Colonic mucosa (tissue), 4 donors: Measurements from ENCODE around the gene TTC12. TPM values are rescaled to one million over a fixed set of nuclear protein-coding genes. Genes with fewer than 3 reads are reported as not detected.

Source experiments
- DNase-seq: peaks from one replicate; pipeline ENCODE4 v3.0.0-alpha.2; 2020
- H3K27ac ChIP-seq: fragments of 200-600 bp; one replicate; pipeline ENCODE4 v1.8.0; 2021
- H3K27me3 ChIP-seq: fragments of 200-600 bp; one replicate; pipeline ENCODE4 v1.8.0; 2021
- H3K36me3 ChIP-seq: fragments of 200-600 bp; one replicate; pipeline ENCODE4 v1.8.0; 2021
- H3K4me1 ChIP-seq: fragments of 200-600 bp; one replicate; pipeline ENCODE4 v1.8.0; 2021; ENCODE audit warnings: mild to moderate bottlenecking
- H3K4me3 ChIP-seq: fragments of 200-600 bp; one replicate; pipeline ENCODE4 v1.8.0; 2021
- H3K9ac ChIP-seq, 2 donors: one replicate each; pipeline ENCODE4 v1.7.0; 2013; ENCODE audit warnings: control low read depth in 2 of 2, low read depth in 2 of 2, low read length in 2 of 2
- H3K9me3 ChIP-seq: fragments of 200-600 bp; one replicate; pipeline ENCODE4 v1.8.0; 2021
- intact Hi-C: fragments of 100-400 bp; cut with DNase I; formaldehyde crosslinking; loops from one replicate; pipeline ENCODE4 v1.14.1; 2022
- total RNA-seq, 2 donors: library from RNA; stranded (reverse); fragmentation: NEBNext Ultra II Directional in 1 of 2; extraction: Animal tissue kit (Norgen Biotek cat#: 25700) in 1 of 2; gene quantifications; one replicate each; pipeline ENCODE4 v1.2.1, GENCODE V29; 2021
- TF ChIP-seq, protein P1 (sequence below): fragments of 200-600 bp; IDR thresholded peaks from one replicate; pipeline ENCODE4 v1.8.0; 2022; ENCODE audit warnings: antibody characterized with exemption, mild to moderate bottlenecking
- donor health status: healthy.
- donor health status: DM: no; HTN: no; CAD: no.
- donor health status: DM: no; HTN: no; CAD: no.

TTC12 gene
- total RNA-seq, 2 donors from 2014 or later, result 11.1 to 21.3 TPM

DNA sequence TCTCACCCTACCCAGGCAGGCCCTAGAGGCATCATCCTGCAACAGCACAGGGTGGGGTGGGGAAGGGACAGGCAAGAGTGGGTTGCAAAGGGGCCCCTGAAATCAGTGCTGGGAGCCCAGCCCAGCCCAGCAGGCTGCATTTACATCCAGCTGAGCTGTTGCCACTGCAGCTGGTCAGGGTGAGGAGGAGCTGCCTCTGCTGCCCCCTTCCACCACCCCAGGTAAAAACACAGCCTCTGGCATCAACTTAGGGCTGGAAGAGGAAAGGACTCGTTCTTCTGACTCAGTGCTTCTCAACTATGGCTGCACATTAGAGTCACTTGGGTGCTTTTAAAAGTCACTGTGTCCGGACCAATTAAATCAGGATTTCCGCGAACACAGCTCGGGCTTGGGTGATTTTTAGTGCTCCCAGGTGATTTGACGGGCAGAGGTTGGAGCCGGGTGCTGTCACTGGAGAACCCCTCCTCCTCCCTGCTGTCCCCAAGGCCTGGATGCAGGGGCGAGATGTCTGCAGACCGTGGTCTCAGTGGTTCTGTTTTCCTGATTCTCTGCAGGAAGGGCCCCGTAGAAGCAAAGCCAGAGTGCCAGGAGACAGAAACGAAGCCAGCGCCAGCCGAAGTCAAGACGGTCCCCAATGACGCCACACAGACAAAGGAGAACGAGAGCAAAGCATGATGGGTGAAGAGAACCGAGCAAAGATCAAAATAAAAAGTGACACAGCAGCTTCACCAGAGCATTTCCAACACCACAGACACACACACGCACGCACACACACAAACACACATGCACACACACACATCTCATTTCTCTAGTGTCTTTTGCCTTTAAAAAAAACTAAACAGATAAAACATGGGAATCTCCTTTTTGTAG is 39.4 kb upstream of the TTC12 start:
- DNase-seq, result no peak
- no peak overlapping the region for H3K4me3 ChIP-seq
- H3K27ac ChIP-seq, result no peak overlapping the region
- TF ChIP-seq, protein P1, sequence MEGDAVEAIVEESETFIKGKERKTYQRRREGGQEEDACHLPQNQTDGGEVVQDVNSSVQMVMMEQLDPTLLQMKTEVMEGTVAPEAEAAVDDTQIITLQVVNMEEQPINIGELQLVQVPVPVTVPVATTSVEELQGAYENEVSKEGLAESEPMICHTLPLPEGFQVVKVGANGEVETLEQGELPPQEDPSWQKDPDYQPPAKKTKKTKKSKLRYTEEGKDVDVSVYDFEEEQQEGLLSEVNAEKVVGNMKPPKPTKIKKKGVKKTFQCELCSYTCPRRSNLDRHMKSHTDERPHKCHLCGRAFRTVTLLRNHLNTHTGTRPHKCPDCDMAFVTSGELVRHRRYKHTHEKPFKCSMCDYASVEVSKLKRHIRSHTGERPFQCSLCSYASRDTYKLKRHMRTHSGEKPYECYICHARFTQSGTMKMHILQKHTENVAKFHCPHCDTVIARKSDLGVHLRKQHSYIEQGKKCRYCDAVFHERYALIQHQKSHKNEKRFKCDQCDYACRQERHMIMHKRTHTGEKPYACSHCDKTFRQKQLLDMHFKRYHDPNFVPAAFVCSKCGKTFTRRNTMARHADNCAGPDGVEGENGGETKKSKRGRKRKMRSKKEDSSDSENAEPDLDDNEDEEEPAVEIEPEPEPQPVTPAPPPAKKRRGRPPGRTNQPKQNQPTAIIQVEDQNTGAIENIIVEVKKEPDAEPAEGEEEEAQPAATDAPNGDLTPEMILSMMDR, result no peak
- H3K36me3 ChIP-seq, result no peaks in the 10 kb centered on the region
- H3K4me1 ChIP-seq, result no peaks in the 10 kb centered on the region
- intact Hi-C loops, result no loop called here
- H3K27me3 ChIP-seq, result no peaks in the 10 kb centered on the region
- H3K9ac ChIP-seq, result no peak overlapping the region
- no peaks in the 10 kb centered on the region for H3K9me3 ChIP-seq

DNA sequence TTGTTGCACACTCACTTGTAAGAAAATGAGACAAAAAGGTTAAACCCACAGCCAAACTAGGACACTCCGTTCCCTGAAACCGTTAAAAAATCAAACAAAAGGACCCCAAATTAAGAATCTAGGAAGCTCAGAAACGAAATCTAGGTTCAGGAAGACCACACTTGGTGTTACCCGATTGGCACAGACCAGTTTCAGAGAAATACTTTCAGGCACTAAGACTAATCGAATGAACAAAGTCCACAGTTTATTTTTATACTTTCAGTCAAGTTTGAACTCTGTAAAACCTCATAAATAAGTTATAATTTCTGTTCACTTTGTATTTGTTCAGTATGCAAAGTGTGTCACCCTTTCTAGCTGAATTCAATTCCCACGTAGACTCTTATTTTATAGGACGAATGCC is 38.8 kb upstream of the TTC12 start:
- intact Hi-C loops, result no loop called here
- TF ChIP-seq, protein P1, result no peak

DNA sequence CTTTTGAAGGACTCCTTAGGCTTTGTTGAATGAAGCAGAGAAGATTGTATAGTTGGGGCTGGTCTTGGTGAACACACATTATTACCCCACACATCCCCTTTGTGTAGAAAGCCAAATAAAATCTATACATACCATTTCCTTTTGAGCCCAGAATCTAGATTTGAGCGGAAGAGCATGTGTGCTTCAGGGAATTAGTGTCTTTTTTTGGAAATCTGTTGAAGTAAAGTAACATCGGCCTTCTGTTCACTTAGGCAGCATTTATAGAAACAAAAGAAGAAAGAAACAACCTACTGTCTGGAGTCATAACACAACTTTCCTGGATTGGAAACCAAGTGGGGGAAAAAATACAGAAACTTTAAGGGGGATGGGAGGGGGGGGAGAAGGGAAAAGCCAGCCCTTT is 37.9 kb upstream of the TTC12 start:
- Histone ChIP-seq H3K27ac (no peak overlapping the region), H3K4me1 (no peaks in the 10 kb centered on the region), H3K9ac (no peak overlapping the region), H3K9me3 (no peaks in the 10 kb centered on the region), H3K27me3 (no peaks in the 10 kb centered on the region), H3K4me3 (no peak overlapping the region), H3K36me3 (no peaks in the 10 kb centered on the region)
- TF ChIP-seq, protein P1, result no peak
- no peak for DNase-seq
- intact Hi-C loops, result no loop called here

More for the DNA sequence above, 38.8 kb upstream of the TTC12 start:
- Histone ChIP-seq H3K4me3 (no peak overlapping the region), H3K27me3 (no peaks in the 10 kb centered on the region), H3K9ac (no peak overlapping the region), H3K9me3 (no peaks in the 10 kb centered on the region), H3K4me1 (no peaks in the 10 kb centered on the region), H3K36me3 (no peaks in the 10 kb centered on the region), H3K27ac (no peak overlapping the region)
- DNase-seq, result no peak

DNA sequence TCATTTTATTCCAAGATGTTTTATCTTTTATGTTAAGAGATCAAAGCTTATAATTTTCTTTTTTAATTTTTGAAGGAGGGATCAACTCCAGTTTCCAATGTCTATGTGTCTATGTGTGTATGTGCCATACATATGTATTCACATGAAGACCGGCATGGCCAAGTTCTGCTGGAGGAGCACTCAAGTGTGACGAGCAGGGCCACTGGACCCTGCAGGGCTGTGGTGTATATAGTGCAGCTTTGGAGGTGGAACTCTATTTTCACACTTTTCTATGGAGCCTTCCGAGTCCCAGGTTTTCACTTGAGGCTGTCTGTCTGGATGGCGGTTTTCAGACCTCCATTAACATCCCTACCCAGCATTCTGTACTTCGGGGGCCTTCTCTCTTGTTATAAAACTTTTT is 36.5 kb upstream of the TTC12 start:
- Histone ChIP-seq H3K27me3 (no peaks in the 10 kb centered on the region), H3K4me1 (no peaks in the 10 kb centered on the region), H3K36me3 (no peaks in the 10 kb centered on the region), H3K9ac (no peak overlapping the region), H3K9me3 (no peaks in the 10 kb centered on the region), H3K27ac (no peak overlapping the region), H3K4me3 (no peak overlapping the region)
- TF ChIP-seq, protein P1, result no peak
- intact Hi-C loops, result no loop called here
- DNase-seq, result no peak

DNA sequence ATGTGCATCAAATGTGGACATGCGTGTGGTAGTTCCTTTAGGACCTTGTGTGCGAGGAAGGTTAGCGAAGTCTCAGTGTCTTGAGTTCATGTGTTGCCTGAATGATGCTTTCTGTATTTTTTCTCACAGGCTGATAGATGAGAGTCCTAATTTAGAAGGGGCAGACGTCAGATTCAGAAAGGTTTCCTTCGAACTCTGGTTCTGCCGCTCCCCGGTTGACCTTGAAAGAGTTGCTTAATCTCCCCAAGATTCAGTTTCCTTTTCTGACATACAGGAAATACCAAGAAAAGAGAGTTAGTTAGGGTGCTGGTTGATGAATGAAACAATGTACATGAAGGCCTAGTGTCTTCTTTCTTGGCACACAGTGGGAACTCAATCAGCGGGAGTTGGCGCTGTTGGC is 35.9 kb upstream of the TTC12 start:
- H3K27me3 ChIP-seq, result no peaks in the 10 kb centered on the region
- TF ChIP-seq, protein P1, result no peak
- no peak overlapping the region for H3K4me3 ChIP-seq
- H3K9me3 ChIP-seq, result no peaks in the 10 kb centered on the region
- intact Hi-C loops, result no loop called here
- DNase-seq, result no peak
- H3K36me3 ChIP-seq, result no peaks in the 10 kb centered on the region
- no peaks in the 10 kb centered on the region for H3K4me1 ChIP-seq
- H3K9ac ChIP-seq, result no peak overlapping the region
- H3K27ac ChIP-seq, result no peak overlapping the region
